Gastroesophageal sphincter (tissue), 3 donors: ENCODE results near the gene GLOD4.

Experiments used
- POLR2AphosphoS5 ChIP-seq: sonication (generic); formaldehyde crosslinking; IDR thresholded peaks from one replicate; pipeline ENCODE4 v1.6.1; 2017; ENCODE audit warnings: antibody characterized with exemption
- TF ChIP-seq, protein P1 (sequence below), 4 experiments: fragments of 200-600 bp in 2 of 4; fragments of 450-650 bp in 2 of 4; sonication (generic) in 1 of 4; IDR thresholded peaks; one replicate each; pipeline ENCODE4 v1.5.1; 2017 to 2019; ENCODE audit warnings: antibody characterized with exemption in 4 of 4, mild to moderate bottlenecking in 2 of 4, moderate library complexity in 2 of 4

DNA sequence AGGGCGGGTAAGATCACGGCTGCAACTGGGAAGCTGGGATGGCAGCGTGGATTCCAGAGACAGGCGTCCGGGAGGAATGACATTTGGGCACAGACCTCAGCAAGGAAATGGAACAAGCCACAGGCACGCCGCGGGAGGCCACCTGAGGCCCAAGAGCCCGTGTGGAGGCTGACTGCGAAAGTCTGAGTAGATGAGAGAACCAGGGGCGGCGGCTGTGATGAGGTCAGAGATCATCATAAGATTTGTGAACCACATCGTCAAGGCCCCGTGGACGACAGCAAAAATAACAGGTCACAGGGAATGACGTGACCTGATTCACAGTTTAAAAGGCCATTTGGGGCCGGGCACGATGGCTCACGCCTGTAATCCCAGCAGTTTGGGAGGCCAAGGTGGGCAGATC is 48.3 kb upstream of the GLOD4 start:
- no peak for TF ChIP-seq POLR2AphosphoS5
- TF ChIP-seq, protein P1, sequence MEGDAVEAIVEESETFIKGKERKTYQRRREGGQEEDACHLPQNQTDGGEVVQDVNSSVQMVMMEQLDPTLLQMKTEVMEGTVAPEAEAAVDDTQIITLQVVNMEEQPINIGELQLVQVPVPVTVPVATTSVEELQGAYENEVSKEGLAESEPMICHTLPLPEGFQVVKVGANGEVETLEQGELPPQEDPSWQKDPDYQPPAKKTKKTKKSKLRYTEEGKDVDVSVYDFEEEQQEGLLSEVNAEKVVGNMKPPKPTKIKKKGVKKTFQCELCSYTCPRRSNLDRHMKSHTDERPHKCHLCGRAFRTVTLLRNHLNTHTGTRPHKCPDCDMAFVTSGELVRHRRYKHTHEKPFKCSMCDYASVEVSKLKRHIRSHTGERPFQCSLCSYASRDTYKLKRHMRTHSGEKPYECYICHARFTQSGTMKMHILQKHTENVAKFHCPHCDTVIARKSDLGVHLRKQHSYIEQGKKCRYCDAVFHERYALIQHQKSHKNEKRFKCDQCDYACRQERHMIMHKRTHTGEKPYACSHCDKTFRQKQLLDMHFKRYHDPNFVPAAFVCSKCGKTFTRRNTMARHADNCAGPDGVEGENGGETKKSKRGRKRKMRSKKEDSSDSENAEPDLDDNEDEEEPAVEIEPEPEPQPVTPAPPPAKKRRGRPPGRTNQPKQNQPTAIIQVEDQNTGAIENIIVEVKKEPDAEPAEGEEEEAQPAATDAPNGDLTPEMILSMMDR (IDR thresholded peaks at IDR 0.05): no peak
